H1 (cell line): ENCODE measurements around the gene CCNH. TPM values are rescaled to one million over a fixed set of nuclear protein-coding genes. Genes with fewer than 3 reads are reported as not detected.

ENCODE experiments used
- polyA plus RNA-seq, 7 experiments: library from polyadenylated mRNA; depleted of rRNA in 3 of 7; stranded (reverse) in 5 of 7; unstranded in 2 of 7; fragments of >200 nt in 5 of 7; fragments of 200-250 nt in 2 of 7; gene quantifications; 1 replicate in 5 of 7; 2 replicates in 1 of 7; 4 replicates in 1 of 7; pipeline versions ENCODE4 v1.2.1 to v1.2.3, GENCODE V29; 2011 to 2013; ENCODE audit warnings: missing spikeins in 2 of 7, mixed read lengths in 2 of 7
- small RNA-seq: library from polyadenylated mRNA; stranded (forward); fragments of <200 nt; extraction: miRNeasy Mini kit (QIAGEN cat#:217004); gene quantifications from one replicate; pipeline ENCODE3, GENCODE V24; 2013; ENCODE audit not compliant: insufficient read depth
- total RNA-seq: library from RNA; stranded (reverse); fragmentation: NEBNext Ultra II Directional; extraction: Animal tissue kit (Norgen Biotek cat#: 25700); gene quantifications from 2 replicates; pipeline ENCODE4 v1.2.1, GENCODE V29; 2021

CCNH gene
- total and polyA plus RNA-seq, 2 of the 8 experiments (the other 6 are each of a cell fraction or from before 2014, with no cell fraction given) = 38.2 to 41.8 TPM

Small RNAs within 50 kb of the gene (small RNA-seq; reads per million reads assigned to genes)
- gene RNU6-727P = not detected

Other genes with a start within 250 kb of the CCNH start
- 33.7 and 33.8 TPM in 2 replicates for gene RASA1, start 145.0 kb downstream of the CCNH start, total RNA-seq
- gene RASA1, start 145.0 kb downstream of the CCNH start, polyA plus RNA-seq (2011; rRNA removed) = 11.2 and 15.9 TPM in 2 replicates